ENCODE measurements around the gene ARHGEF28.

DNA sequence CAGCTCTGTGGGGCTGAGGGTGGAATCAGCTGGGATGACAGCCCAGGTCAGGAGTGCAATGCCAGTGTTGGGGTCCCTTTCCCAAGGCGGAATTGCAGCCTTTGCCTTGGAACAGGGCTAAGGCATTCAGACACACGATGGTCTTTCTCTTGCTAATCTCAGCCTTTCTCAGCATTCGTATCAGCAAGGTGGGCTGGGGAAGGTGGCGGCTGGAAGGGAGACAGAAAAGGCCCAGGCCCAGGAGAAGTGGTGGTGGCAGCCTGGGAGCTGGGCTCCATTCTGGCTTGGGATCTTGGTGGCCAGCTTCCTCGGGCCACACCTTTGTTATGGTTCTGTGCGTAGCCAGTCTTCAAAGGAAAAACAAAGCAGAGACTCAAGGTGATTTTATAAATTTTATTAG lies 1.1 kb upstream of the ARHGEF28 start:
- TF ChIP-seq CTCF (conservative IDR thresholded peaks at IDR 0.05; ENCODE audit: low read length) (no peak), EZH2phosphoT487 (IDR thresholded peaks at IDR 0.05; ENCODE audit: borderline replicate concordance) (no peak)

Data from Loucy (cell line).